ENCODE results near the gene RBM43.
"Not testable (repeated sequence)": the region's sequence is repeated elsewhere in the genome, so short reads cannot be mapped to it uniquely, and the experiment has no call there.

The RBM43 gene

DNA sequence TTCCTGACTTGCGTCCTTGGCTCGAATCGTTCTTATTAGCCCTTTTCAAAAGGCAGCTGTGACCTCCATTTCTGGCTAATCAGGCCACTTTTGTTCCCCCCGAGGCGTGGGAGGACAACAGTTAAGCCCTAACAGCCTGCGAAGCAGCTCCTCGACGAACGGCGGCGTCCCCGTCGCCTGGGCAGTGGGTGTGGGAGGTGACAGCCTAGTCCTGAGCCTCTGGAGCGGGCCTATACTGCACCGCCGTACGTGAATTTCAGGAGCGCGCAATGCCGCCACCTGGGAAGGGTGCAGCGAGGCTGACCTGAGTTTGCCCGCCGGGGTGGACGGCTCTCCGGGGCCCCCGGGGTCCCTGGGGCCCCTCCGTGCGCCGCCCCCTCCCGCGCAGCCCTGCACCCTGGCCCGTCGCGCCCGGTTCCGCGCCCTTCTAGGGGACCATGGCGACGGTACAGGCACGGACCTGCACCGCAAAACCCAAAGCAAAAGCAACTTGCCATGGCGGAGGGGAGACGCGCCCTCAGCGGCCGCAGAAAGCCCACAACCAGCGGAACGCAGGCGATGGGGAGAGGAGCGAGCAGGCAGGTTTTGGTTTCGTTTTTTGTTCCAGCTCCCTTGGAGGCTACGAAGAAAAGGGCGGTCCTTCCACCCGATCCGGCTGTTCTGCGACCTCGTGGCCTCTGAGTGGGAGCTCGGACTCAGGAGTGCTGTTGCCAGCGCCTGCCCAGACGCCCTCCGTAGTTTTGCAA is at the start of gene RBM43:
RBM43 (minus strand) TSS at position 633 of the 746 bp plus-strand sequence; CDS start at position 497, 136 bp downstream.
- no peaks in the 10 kb centered on the region for H3K27me3 ChIP-seq (ENCODE audit: insufficient read depth, low read length, poor library complexity, severe bottlenecking)
- no peaks in the 10 kb centered on the region for H3K9me2 ChIP-seq (replicated peaks; ENCODE audit: low read depth, low read length)
- H3K9ac ChIP-seq (ENCODE audit: low read depth, low read length, poor library complexity, severe bottlenecking): peak within 1 kb of the TSS; percentile 88
- no peaks in the 10 kb centered on the region for H3K9me3 ChIP-seq (ENCODE audit: insufficient read depth, low read depth, low read length)
- peak within 1 kb of the TSS; percentile 91 for H3K4me3 ChIP-seq (ENCODE audit: low read length, poor library complexity, severe bottlenecking)
- peak within 1 kb of the TSS; percentile 96 for H3K4me2 ChIP-seq (ENCODE audit: low read depth, low read length, poor library complexity, severe bottlenecking)
- no peak for TF ChIP-seq EZH2phosphoT487 (IDR thresholded peaks at IDR 0.05; ENCODE audit: borderline replicate concordance)
- TF ChIP-seq, protein P1, sequence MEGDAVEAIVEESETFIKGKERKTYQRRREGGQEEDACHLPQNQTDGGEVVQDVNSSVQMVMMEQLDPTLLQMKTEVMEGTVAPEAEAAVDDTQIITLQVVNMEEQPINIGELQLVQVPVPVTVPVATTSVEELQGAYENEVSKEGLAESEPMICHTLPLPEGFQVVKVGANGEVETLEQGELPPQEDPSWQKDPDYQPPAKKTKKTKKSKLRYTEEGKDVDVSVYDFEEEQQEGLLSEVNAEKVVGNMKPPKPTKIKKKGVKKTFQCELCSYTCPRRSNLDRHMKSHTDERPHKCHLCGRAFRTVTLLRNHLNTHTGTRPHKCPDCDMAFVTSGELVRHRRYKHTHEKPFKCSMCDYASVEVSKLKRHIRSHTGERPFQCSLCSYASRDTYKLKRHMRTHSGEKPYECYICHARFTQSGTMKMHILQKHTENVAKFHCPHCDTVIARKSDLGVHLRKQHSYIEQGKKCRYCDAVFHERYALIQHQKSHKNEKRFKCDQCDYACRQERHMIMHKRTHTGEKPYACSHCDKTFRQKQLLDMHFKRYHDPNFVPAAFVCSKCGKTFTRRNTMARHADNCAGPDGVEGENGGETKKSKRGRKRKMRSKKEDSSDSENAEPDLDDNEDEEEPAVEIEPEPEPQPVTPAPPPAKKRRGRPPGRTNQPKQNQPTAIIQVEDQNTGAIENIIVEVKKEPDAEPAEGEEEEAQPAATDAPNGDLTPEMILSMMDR (conservative IDR thresholded peaks at IDR 0.05; ENCODE audit: low read length): 0 out of 2 replicates have a peak, but pooled peaks have one; percentile 25
- H2AFZ ChIP-seq (ENCODE audit: low read length): peak within 1 kb of the TSS; percentile 100
- H3K36me3 ChIP-seq (ENCODE audit: insufficient read depth, low read length): no peaks in the 10 kb centered on the region
- no peaks in the 10 kb centered on the region for H3F3A ChIP-seq (ENCODE audit: low read depth)
- H3K4me1 ChIP-seq (ENCODE audit: insufficient read depth, low read length, poor library complexity, severe bottlenecking): peaks cover 12% of the 10 kb centered on the region
- no peaks in the 10 kb centered on the region for H4K20me1 ChIP-seq (ENCODE audit: insufficient read depth, low read length, poor library complexity, severe bottlenecking)
- H3K79me2 ChIP-seq (ENCODE audit: insufficient read depth, low read length): peaks cover 20% of the 10 kb centered on the region; the same call in 1 of the 2 replicates

DNA sequence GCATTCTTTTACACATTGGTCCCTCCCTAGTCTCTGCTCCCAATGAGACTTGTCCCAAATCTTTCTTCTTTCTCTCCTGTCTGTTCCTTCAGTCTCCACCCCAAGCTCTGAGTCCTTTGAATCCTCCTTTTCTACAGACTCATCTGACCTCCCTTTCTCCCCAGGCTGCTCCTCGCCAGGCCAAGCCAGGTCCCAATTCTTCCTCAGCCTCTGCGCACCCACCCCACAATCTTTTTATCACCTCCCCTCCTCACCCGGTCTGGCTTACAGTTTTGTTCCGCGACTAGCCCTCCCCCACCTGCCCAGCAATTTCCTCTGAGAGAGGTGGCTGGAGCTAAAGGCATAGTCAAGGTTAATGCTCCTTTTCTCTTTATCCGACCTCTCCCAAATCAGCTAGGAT is 48.6 kb upstream of the RBM43 start:
- H3K9me3 ChIP-seq (ENCODE audit: insufficient read depth, low read depth, low read length); H3K79me2 ChIP-seq (ENCODE audit: insufficient read depth, low read length); H3K4me2 ChIP-seq (ENCODE audit: low read depth, low read length, poor library complexity, severe bottlenecking); H3K4me1 ChIP-seq (ENCODE audit: insufficient read depth, low read length, poor library complexity, severe bottlenecking); H3F3A ChIP-seq (ENCODE audit: low read depth); H3K9me2 ChIP-seq (replicated peaks; ENCODE audit: low read depth, low read length); H3K27me3 ChIP-seq (ENCODE audit: insufficient read depth, low read length, poor library complexity, severe bottlenecking); H3K36me3 ChIP-seq (ENCODE audit: insufficient read depth, low read length); H3K9ac ChIP-seq (ENCODE audit: low read depth, low read length, poor library complexity, severe bottlenecking); H3K4me3 ChIP-seq (ENCODE audit: low read length, poor library complexity, severe bottlenecking); H2AFZ ChIP-seq (ENCODE audit: low read length); H4K20me1 ChIP-seq (ENCODE audit: insufficient read depth, low read length, poor library complexity, severe bottlenecking): not testable (repeated sequence)

DNA sequence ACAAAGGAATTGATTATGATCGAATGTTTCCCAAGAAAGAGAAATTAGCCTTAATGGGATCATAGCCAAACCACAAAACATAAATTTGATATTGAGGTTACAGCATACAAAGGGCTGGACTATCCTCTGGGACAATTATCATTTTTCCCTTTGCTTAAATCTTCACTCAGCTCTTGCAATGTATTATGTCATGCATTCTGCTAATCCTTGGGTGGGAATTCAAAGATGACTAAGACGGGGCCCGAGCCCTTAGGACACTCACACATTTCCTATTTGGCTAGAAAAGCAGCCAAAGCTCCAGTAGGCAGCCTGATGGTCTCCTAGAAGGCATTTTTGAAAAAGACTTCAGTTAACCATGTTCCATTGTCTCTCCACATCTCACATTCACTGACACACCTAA is 45.0 kb upstream of the RBM43 start:
- Histone ChIP-seq H2AFZ (ENCODE audit: low read length) (no peak overlapping the region), H4K20me1 (ENCODE audit: insufficient read depth, low read length, poor library complexity, severe bottlenecking) (no peaks in the 10 kb centered on the region), H3K9me3 (ENCODE audit: insufficient read depth, low read depth, low read length) (no peaks in the 10 kb centered on the region), H3K4me1 (ENCODE audit: insufficient read depth, low read length, poor library complexity, severe bottlenecking) (no peaks in the 10 kb centered on the region), H3F3A (ENCODE audit: low read depth) (no peaks in the 10 kb centered on the region), H3K27me3 (ENCODE audit: insufficient read depth, low read length, poor library complexity, severe bottlenecking) (no peaks in the 10 kb centered on the region), H3K4me3 (ENCODE audit: low read length, poor library complexity, severe bottlenecking) (no peak overlapping the region), H3K36me3 (ENCODE audit: insufficient read depth, low read length) (no peaks in the 10 kb centered on the region), H3K9me2 (replicated peaks; ENCODE audit: low read depth, low read length) (no peaks in the 10 kb centered on the region), H3K79me2 (ENCODE audit: insufficient read depth, low read length) (no peaks in the 10 kb centered on the region), H3K9ac (ENCODE audit: low read depth, low read length, poor library complexity, severe bottlenecking) (no peak overlapping the region), H3K4me2 (ENCODE audit: low read depth, low read length, poor library complexity, severe bottlenecking) (no peak overlapping the region)
- no peak for TF ChIP-seq EZH2phosphoT487 (IDR thresholded peaks at IDR 0.05; ENCODE audit: borderline replicate concordance)
- TF ChIP-seq, protein P1 (conservative IDR thresholded peaks at IDR 0.05; ENCODE audit: low read length): no peak

Data from Loucy (cell line).